GM19025 (cell line): ENCODE results near the gene ARL4D.
A peak's percentile ranks its signal among the peaks of the same experiment; 100 is the strongest.
"Not testable (repeated sequence)": the region's sequence is repeated elsewhere in the genome, so short reads cannot be mapped to it uniquely, and the experiment has no call there.

Experiments used
- ATAC-seq: cut with Tn5 transposase; IDR thresholded peaks from one replicate; pipeline ENCODE4 v1.9.1; 2021; ENCODE audit warnings: mild to moderate bottlenecking, low read depth, moderate library complexity; ENCODE audit not compliant: unreplicated experiment

ARL4D gene

DNA sequence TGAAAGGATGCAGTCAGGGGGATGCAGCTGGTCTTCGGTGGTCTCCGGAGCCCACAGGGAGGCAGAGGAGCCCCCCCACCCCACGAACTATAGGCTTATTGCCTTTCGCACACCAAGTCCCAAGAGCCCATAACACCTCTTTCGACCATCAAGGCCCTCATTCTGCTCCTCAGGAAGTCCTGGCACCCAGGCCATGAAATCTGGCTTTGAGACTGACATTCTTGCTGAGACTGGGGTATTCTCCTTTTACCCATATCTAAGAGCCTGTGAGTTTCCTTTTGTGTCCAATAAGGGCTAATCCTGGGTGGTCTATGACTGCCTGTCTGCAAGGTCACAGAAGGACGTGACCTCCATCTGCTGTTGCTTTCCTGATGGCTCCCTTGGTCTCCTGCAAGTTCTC lies 6.4 kb upstream of the ARL4D start:
- no peak for ATAC-seq

DNA sequence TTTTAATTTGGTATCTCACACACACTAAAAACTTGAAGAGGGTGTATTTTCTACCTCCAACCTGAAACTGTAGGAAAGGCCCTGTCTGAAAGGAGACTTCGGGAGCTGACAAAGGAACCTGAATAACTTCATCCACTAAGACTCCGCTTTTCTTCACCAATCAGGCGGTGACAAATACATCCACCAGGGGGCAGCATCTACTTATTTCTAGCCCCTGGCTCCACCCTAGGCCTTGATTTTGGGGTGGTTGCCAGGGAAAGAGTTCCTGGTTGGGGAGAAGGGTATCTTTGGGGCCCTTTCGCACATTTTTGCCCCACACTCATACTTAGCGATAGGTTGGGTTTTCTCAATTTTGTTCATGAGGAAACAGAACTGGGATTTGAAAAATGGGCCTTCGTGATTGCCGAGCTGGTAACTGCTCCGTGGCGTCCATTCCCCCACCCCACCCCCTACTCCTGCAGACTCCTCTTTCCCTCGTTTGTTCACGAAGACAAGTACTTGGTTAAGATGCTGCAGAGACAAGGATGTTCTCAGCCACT lies 4.8 kb upstream of the ARL4D start:
- peak; percentile 57 for ATAC-seq

- not testable (repeated sequence) for ATAC-seq
These were observed 4.1 kb upstream of the ARL4D start for GRCh38 chr17:43394696-43395095.

GRCh38 chr17:43395165-43395564 lies 3.6 kb upstream of the ARL4D start:
- ATAC-seq, result no peak

DNA sequence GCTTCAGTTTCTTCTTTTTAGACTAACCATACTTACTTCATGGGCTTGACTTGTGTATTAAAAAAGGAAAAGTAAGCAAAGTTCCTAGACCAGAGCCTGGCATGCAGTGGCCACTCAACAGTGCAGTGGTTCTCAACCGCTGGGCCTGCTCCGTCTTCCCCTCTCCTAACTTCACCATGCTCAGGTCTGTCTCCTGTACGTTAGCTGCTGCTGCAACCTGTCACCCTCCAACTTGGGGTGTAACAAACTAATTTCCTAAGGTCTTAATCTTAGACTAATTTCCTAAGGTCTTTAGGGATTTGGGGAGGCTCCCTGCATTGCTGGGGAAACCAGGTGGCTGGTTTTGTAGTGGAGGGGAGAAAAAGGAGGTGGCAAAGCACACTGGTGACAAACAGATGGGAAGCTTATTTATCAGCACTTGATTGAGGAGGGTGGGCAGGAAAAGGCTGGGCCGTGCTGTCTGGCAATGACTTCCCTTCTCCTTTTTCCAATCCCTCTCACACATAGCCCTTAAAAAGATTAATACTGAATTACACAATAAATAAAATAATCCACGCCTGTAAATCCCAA lies 2.2 kb upstream of the ARL4D start:
- no peak for ATAC-seq

- ATAC-seq, result no peak
These were observed 1.1 kb downstream of the ARL4D start for GRCh38 chr17:43399839-43400328.

DNA sequence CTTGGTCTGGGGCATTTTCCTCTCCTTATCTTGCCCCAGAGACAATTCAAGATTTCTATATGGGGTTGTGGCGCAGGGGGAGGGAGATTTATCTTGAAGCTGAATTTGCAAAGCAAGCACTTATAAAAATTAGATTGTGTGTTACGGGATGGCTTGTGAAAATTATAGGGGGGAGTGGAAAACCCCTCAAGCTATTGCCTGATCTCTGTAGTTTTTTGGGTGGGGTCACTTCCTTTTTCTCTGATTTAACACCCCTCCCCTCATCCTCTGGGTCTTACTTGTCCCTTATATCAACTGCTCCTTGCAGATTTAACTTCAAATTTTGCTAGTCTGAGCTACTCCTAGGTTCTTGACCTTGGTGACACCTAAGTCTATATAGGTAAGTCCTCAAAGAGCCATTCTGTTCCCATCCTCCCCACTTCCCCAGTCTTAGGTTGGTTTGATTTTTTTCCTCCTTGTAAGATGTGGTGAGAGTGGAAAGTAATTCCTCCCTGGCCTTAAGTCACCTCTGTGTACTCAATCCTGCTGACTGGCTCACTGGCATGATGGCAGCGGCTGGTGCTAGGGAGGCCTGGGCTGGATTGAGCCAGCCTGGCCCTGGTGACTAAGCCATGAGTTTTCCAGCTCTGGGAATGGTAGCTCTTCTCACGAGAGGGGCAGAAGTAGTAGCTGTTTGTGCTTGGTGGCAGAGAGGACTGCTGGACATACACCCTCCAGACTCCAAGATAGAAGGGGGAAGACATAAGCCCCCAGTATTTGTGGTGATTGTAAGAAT lies 2.3 kb downstream of the ARL4D start:
- no peak for ATAC-seq

DNA sequence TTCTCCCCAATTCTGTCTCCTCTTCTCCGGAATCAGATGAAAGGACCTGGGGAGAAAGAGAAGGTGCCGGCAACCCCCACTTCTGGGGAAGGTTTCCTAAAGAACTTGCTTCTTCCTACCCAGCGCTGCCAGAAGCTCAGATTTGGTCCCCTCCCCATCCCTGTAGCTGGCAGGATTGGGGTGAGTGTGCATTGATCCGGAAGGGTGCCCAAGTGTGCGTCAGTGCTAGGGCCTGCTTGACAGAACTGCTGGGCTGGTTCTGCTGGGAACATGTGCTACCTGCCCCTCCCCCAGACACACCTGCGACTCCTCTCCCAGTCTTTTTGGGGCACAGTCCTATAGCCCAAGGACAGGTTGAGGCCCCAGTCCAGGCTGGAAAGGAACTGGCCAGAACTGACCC lies 3.3 kb downstream of the ARL4D start:
- no peak for ATAC-seq

DNA sequence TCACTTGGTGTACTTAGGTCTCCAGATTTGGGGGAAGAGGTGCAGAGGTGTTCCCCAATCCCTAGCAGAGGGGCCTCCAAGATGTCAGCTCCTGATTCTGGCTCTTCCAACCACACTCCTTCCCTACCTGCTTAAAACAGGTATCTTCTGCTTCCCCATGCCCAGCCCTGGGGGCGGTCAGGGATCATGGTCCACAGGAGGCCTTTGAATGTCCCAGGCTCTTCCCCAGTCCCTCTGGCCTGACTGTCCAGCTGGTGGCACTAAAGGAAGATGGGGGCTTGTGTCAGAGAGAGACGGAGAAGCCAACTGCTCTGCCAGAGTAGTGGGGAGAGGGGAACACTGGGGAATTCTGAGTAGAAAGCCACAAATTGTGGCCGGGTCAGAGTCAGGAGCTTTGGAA lies 3.8 kb downstream of the ARL4D start:
- no peak for ATAC-seq

DNA sequence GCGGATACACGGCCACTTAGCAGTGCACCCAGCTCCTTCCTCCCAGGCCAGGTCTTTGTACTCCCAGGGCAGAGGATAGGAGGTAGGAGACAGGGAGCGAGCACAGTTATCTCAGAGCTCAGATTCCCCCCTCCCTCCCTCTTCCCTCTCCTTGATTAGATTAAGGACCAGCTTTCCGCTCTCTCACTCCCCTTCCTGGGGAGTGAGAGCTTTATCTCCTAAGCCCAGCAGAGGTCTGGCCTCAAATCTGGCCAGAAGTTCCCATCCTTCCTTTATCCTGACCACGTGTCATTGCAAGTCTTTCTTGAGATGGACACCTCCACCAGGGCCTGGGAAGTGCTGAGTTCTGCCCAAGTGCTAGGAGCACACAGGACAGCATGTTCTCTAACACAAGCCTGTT lies 5.1 kb downstream of the ARL4D start:
- ATAC-seq, result no peak

GRCh38 chr17:43405861-43406260 lies 7.1 kb downstream of the ARL4D start:
- no peak for ATAC-seq

DNA sequence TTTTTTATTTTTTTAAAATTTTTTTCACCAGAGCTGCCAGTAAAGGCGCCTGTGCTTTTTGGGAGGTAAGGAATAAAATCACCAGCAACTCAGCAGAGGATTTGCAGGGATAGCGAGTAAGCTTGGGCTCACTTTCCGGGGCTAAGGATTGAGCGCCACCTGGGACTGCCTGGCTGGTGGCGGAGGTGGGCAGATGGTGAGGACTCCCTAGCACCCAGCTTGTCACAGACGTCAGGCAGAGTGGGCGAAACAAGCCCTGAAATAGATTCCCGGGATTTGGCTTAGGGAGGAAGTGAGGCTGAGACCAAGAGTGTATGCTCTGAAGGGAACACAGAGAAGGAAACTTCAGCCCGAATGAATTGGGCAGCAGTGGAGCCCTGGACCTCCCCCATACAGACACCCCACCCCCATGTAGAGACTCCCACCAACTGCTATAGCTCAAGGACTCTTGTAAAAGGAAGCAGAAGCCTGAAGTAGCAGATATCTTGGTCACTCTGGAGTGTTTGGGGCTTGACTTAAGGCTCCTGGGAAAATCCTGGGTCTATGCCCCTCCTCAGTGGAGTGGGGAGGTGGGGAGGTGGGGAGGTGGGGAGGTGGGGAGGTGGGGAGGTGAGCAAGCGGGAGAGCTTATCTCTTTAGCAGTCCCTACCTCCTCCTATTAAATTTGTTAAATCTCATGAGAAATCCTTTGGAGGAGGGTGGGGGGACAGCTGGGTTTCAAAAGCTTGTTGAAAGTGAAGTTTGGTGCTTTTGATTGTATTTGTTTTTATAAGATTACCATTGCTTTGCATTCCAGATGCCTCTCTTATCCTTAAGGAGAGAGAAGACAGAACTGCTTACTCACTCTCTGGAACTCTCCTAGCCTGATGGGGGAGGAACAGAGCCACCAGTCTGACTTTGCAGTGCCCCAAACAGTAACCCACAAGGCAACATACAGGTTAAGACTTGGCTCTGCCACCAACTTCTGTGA lies 8.2 kb downstream of the ARL4D start:
- ATAC-seq, result no peak

GRCh38 chr17:43409131-43409530 lies 10.3 kb downstream of the ARL4D start:
- ATAC-seq, result no peak

DNA sequence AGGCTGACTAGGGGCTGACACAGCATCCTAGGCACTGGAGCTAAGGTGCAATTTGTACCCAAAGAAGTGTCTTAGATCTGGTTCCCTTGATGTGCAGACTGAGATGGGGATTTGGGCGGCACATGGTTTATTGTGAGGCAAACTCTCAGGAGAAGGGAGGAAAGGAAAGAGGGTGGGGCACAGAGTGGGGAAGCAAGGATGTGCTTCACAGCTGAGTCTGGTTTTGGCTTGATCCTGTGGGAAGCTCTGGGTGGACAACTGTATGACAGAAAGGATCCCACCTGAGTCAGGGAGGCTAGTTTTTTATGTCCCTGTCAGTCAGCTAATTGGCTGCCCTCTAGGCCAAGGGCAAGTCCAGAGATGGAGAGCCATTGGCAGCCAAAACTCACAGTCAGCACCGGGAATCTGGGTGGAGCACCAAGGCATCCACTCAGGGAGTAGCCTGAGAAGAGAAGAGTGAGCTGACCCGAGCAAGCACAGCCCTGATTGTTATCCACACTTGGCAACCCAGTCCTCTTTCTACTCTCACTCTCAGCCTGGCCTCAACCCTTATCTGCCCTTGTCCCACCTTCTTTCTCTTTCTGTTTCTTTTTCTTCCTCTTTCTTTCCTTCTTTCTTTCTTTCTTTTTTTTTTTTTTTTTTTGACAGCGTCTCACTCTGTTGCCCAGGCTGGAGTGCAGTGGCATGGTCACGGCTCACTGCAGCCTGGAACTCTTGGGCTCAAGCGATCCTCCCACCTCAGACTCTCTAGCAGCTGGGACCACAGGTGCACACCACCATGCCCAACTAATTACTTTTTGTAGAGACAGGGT lies 12.0 kb downstream of the ARL4D start:
- ATAC-seq, result no peak

GRCh38 chr17:43411369-43411677 lies 12.5 kb downstream of the ARL4D start:
- ATAC-seq, result no peak

DNA sequence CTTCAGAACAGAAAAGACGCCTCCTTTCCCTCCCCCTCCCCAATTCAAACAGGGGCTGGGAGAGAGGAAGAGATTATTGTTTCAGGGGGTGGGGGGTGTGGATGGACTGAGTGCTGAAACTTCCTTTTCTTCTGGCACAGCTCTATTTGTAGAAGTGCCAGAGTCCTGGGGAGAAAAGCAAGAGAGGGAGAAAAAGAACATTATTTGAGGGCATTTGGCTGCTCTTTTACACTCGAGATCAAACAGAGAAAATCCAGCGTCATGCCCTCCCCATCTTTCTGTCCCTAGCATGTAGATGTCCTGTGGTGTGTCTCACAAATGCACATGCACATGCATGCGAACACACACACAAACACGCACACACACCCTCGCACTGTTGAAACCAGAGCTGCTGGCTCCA lies 13.0 kb downstream of the ARL4D start:
- no peak for ATAC-seq

- ATAC-seq, result no peak
These were observed 13.4 kb downstream of the ARL4D start for GRCh38 chr17:43412166-43412565.

DNA sequence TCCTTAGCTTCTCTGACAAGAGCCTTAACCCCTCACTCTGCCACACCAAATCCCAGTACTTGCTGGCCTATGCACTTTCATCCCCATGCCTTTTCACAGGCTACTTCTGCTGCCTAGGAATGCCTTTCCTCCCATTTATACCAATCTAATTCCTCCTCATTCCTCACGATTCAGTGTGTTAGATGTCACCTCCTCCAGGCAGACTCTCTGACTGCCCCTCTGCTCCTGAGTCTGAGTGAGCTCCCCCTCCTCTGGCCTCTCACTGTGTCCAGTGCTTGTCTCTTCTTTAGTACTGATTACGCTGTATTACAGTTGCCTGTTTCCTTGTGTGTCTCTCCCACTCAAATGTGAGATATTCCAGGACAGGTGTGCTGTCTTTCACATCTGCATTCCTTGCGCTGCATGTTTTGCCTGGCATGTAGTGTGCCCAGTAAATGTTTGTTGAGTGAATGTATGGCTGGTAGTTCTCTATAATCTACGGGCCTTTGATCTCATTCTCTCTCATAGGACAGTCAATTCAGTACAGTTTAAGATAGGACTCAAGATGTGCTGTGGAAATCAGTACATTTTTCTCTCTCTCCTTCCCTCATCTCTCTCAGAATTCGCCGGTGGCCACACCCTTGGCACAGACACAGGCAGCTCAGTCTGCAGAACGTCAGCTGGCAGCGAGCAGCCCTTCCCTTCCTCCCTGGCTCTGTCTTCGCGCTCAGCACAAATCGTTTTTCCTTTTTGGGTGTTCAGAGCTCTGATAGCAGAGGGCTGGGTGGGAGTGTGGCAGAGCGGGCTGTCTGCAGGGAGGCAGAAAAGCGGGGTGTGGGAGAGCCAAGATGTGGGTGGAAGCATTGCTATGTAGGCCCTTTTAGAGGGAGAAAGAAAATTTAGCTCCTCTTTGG lies 18.5 kb downstream of the ARL4D start:
- ATAC-seq, result no peak
